IMR-90 (cell line): ENCODE results near the gene WBP1L. TPM values are rescaled to one million over a fixed set of nuclear protein-coding genes. Genes with fewer than 3 reads are reported as not detected.
A peak's percentile ranks its signal among the peaks of the same experiment; 100 is the strongest.

ENCODE experiments used
- ATAC-seq: fragments of 200-7000 bp; cut with Tn5 transposase; 2 replicates; pipeline ENCODE4 v1.9.1; 2020; ENCODE audit warnings: low read depth, mild to moderate bottlenecking, moderate library complexity
- BruUV-seq: library from RNA; stranded (reverse); fragments of 400-500 nt; replicated peaks from 2 replicates; lab custom pipeline; 2021; lab: Mats Ljungman, UMichigan
- CTCF ChIA-PET: fragments of 300-600 bp; formaldehyde crosslinking; extraction: SDS; loops from one replicate; lab custom pipeline; 2021; ENCODE audit warnings: antibody characterized with exemption; lab: Yijun Ruan, JAX
- POLR2A ChIA-PET: fragments of 300-600 bp; sonication (Branson Sonifier 250); formaldehyde crosslinking; loops from one replicate; lab custom pipeline; 2022; ENCODE audit warnings: antibody characterized with exemption; ENCODE audit not compliant: unreplicated experiment; lab: Charles Lee
- DNase-seq: peaks from one replicate; pipeline ENCODE4 v3.0.0; 2013
- H2AFZ ChIP-seq: replicated peaks from 2 replicates; pipeline ENCODE3; 2013; ENCODE audit warnings: low read length, mild to moderate bottlenecking; ENCODE audit not compliant: poor library complexity
- H2AK5ac ChIP-seq: 2 replicates; pipeline ENCODE4 v1.6.1; 2013; ENCODE audit warnings: low read depth, low read length, inconsistent platforms
- H2AK9ac ChIP-seq: replicated peaks from 2 replicates; pipeline ENCODE3; 2013; ENCODE audit warnings: mild to moderate bottlenecking, low read depth, low read length, moderate library complexity; ENCODE audit not compliant: poor library complexity
- H2BK120ac ChIP-seq: 2 replicates; pipeline ENCODE4 v1.6.1; 2013; ENCODE audit warnings: low read depth, low read length, inconsistent platforms
- H2BK15ac ChIP-seq: 3 replicates; pipeline ENCODE4 v1.6.1; 2013; ENCODE audit warnings: low read depth, low read length, inconsistent platforms
- H2BK20ac ChIP-seq: 2 replicates; pipeline ENCODE4 v1.6.1; 2013; ENCODE audit warnings: low read depth, mild to moderate bottlenecking, inconsistent platforms, low read length, moderate library complexity
- H2BK5ac ChIP-seq: 2 replicates; pipeline ENCODE4 v1.6.1; 2013; ENCODE audit warnings: mild to moderate bottlenecking, low read depth, low read length, inconsistent platforms; ENCODE audit not compliant: poor library complexity, severe bottlenecking
- H3K14ac ChIP-seq: replicated peaks from 2 replicates; pipeline ENCODE4 v1.6.1; 2013; ENCODE audit warnings: low read depth, low read length, inconsistent platforms
- H3K18ac ChIP-seq: 2 replicates; pipeline ENCODE4 v1.6.1; 2013; ENCODE audit warnings: low read depth, low read length, control low read depth
- H3K23ac ChIP-seq: 2 replicates; pipeline ENCODE4 v1.6.1; 2013; ENCODE audit warnings: low read depth, low read length, inconsistent platforms
- H3K27ac ChIP-seq: 2 replicates; pipeline ENCODE4 v1.5.1; 2013; ENCODE audit warnings: mild to moderate bottlenecking, control low read depth, low read length; ENCODE audit not compliant: insufficient read depth
- H3K27me3 ChIP-seq: 2 replicates; pipeline ENCODE4 v1.6.1; 2013; ENCODE audit warnings: low read length; ENCODE audit not compliant: control insufficient read depth, insufficient read depth
- H3K36me3 ChIP-seq: 2 replicates; pipeline ENCODE4 v1.6.1; 2013; ENCODE audit warnings: low read length, mixed read lengths; ENCODE audit not compliant: control insufficient read depth, insufficient read depth
- H3K4ac ChIP-seq: 2 replicates; pipeline ENCODE4 v1.6.1; 2013; ENCODE audit warnings: low read depth, low read length, inconsistent platforms
- H3K4me1 ChIP-seq: 2 replicates; pipeline ENCODE4 v1.6.1; 2013; ENCODE audit warnings: low read length, mixed read lengths; ENCODE audit not compliant: control insufficient read depth, insufficient read depth
- H3K4me2 ChIP-seq: 2 replicates; pipeline ENCODE4 v1.6.1; 2013; ENCODE audit warnings: low read depth, mild to moderate bottlenecking, control low read depth, low read length, moderate library complexity
- H3K4me3 ChIP-seq: 2 replicates; pipeline ENCODE4 v1.5.1; 2013; ENCODE audit warnings: low read depth, mild to moderate bottlenecking, control low read depth, low read length, moderate library complexity; ENCODE audit not compliant: insufficient read depth
- H3K56ac ChIP-seq: 2 replicates; pipeline ENCODE4 v1.6.1; 2013; ENCODE audit warnings: low read length, inconsistent platforms; ENCODE audit not compliant: insufficient read depth; ENCODE audit errors: extremely low read depth
- H3K79me1 ChIP-seq, 2 experiments: 2 replicates each; pipeline ENCODE4 v1.6.1; 2013; ENCODE audit warnings: low read length in 2 of 2, inconsistent platforms in 1 of 2, low read depth in 1 of 2
- H3K9ac ChIP-seq: 2 replicates; pipeline ENCODE4 v1.6.1; 2013; ENCODE audit warnings: low read depth, low read length, control low read depth
- H3K9me1 ChIP-seq: 2 replicates; pipeline ENCODE4 v1.6.1; 2013; ENCODE audit warnings: low read length, inconsistent platforms; ENCODE audit not compliant: insufficient read depth
- H3K9me3 ChIP-seq: 2 replicates; pipeline ENCODE4 v1.6.1; 2013; ENCODE audit warnings: low read length; ENCODE audit not compliant: control insufficient read depth, insufficient read depth
- H4K20me1 ChIP-seq: 2 replicates; pipeline ENCODE4 v1.6.1; 2013; ENCODE audit warnings: low read length, inconsistent platforms; ENCODE audit not compliant: insufficient read depth
- H4K5ac ChIP-seq: 2 replicates; pipeline ENCODE4 v1.6.1; 2013; ENCODE audit warnings: mild to moderate bottlenecking, low read depth, low read length, control low read depth
- H4K8ac ChIP-seq, 2 experiments: 2 replicates each; pipeline ENCODE4 v1.6.1; 2013; ENCODE audit warnings: low read depth in 2 of 2, low read length in 2 of 2, control low read depth in 1 of 2, inconsistent platforms in 1 of 2
- H4K91ac ChIP-seq: 2 replicates; pipeline ENCODE4 v1.6.1; 2013; ENCODE audit warnings: low read depth, low read length, inconsistent platforms; ENCODE audit not compliant: insufficient read depth
- CEBPB ChIP-seq: IDR thresholded peaks from 2 replicates; pipeline ENCODE4 v1.6.1; 2012; ENCODE audit warnings: low read depth, low read length, improper control_type of control experiment
- CHD1 ChIP-seq: IDR thresholded peaks from 2 replicates; pipeline ENCODE4 v1.6.1; 2012; ENCODE audit warnings: low read depth, low read length, improper control_type of control experiment
- CTCF ChIP-seq: conservative IDR thresholded peaks from 2 replicates; pipeline ENCODE4 v1.5.1; 2012; ENCODE audit warnings: mild to moderate bottlenecking, low read depth, low read length, improper control_type of control experiment
- ELK1 ChIP-seq: fragments of 150-350 bp; IDR thresholded peaks from 2 replicates; pipeline ENCODE4 v1.6.1; 2016; ENCODE audit warnings: low read depth, mild to moderate bottlenecking, low read length, moderate library complexity, borderline replicate concordance
- MAZ ChIP-seq: IDR thresholded peaks from 2 replicates; pipeline ENCODE4 v1.6.1; 2012; ENCODE audit warnings: low read depth, mild to moderate bottlenecking, low read length, improper control_type of control experiment, moderate library complexity, borderline replicate concordance
- MXI1 ChIP-seq: IDR thresholded peaks from 2 replicates; pipeline ENCODE4 v1.6.1; 2012; ENCODE audit warnings: low read depth, mild to moderate bottlenecking, low read length, moderate library complexity, borderline replicate concordance
- NFE2L2 ChIP-seq: fragments of 150-350 bp; IDR thresholded peaks from 2 replicates; pipeline ENCODE4 v1.6.1; 2016; ENCODE audit warnings: low read depth, mild to moderate bottlenecking, low read length
- POLR2A ChIP-seq: IDR thresholded peaks from 2 replicates; pipeline ENCODE4 v1.6.1; 2012; ENCODE audit warnings: mild to moderate bottlenecking, low read depth, low read length
- WGBS, 2 experiments: methylation state at CpG; one replicate each; pipeline versions ENCODE4 v1.1.5 to v1.1.7; 2013; ENCODE audit warnings: missing lambda C conversion rate in 2 of 2; ENCODE audit not compliant: insufficient read length in 1 of 2; ENCODE audit errors: extremely low coverage in 2 of 2; 5-methylcytosine and 5-hydroxymethylcytosine counted together
- dilution Hi-C: fragments of 300-500 bp; cut with HindIII; formaldehyde crosslinking; loops from one replicate; pipeline ENCODE4 v1.14.3; 2018; ENCODE audit warnings: low sequenced_read_pairs; ENCODE audit not compliant: unreplicated experiment
- in situ Hi-C: fragments of 300-500 bp; cut with MboI; formaldehyde crosslinking; loops from 3 replicates; pipeline ENCODE4 v1.14.3; 2019; ENCODE audit warnings: low sequenced_read_pairs, inconsistent platforms, mixed read lengths
- intact Hi-C: fragments of 100-400 bp; cut with micrococcal nuclease; formaldehyde crosslinking; loops from 2 replicates; pipeline ENCODE4 v1.10.0; 2022
- polyA plus RNA-seq, 3 experiments: library from polyadenylated mRNA; depleted of rRNA; stranded (reverse); fragments of >200 nt; gene quantifications; 2 replicates each; pipeline ENCODE4 v1.2.3, GENCODE V29; 2012; ENCODE audit warnings: low replicate concordance in 1 of 3
- total RNA-seq: library from RNA; depleted of rRNA; stranded (reverse); fragments of >200 nt; gene quantifications from 2 replicates; pipeline ENCODE4 v1.2.3, GENCODE V29; 2012

The WBP1L gene
- total and polyA plus RNA-seq, 2 of the 4 experiments (the other 2 are of a cell fraction) = 20.7 to 31.0 TPM

GRCh38 chr10:102800611-102801335 is 57.0 kb downstream of the WBP1L start:
- in situ Hi-C loops = no loop called here
- peak overlapping the region; percentile 48 for H2AK9ac ChIP-seq

More at GRCh38 chr10:102800611-102801335, 57.0 kb downstream of the WBP1L start:
- no peak overlapping the region for H2BK5ac ChIP-seq
- 100% methylated on average over 1 of the region's 10 CpGs; no CpG with 5 or more reads in 1 of the 2 experiments for WGBS, 2 experiments
- H3K9me3 ChIP-seq = no peaks in the 10 kb centered on the region; the same call in 1 of the 2 replicates
- ChIA-PET POLR2A (no interaction called here), CTCF (no interaction called here)
- intact Hi-C loops (loop anchor here (5.0 kb wide), 1 partner anchor 48 kb away; no protein-coding TSS in a partner anchor), dilution Hi-C loops (no loop called here)
- H3K9me1 ChIP-seq = peaks cover 25% of the 10 kb centered on the region
- no peak overlapping the region for H3K23ac ChIP-seq
- peaks cover 32% of the 10 kb centered on the region for H3K36me3 ChIP-seq
- H2BK120ac ChIP-seq = no peak overlapping the region
- H3K4me2 ChIP-seq = no peak overlapping the region
- H3K27ac ChIP-seq = no peak overlapping the region
- peaks cover 35% of the 10 kb centered on the region for H4K20me1 ChIP-seq
- H3K9ac ChIP-seq = no peak overlapping the region
- H4K5ac ChIP-seq = no peak overlapping the region
- DNase-seq = no peak
- peak overlapping the region; percentile 28; the same call in 1 of the 2 replicates for H2BK20ac ChIP-seq
- TF ChIP-seq POLR2A = no peak
- no peak for TF ChIP-seq ELK1
- no peak for TF ChIP-seq MAZ
- TF ChIP-seq CHD1 = no peak
- no peak for TF ChIP-seq NFE2L2
- TF ChIP-seq MXI1 = no peak
- no peak for TF ChIP-seq CEBPB
- TF ChIP-seq CTCF = no peak
- H4K91ac ChIP-seq = no peak overlapping the region
- no peak overlapping the region for H2AFZ ChIP-seq
- no peak overlapping the region; the same call in 2 of the 3 replicates for H2BK15ac ChIP-seq
- no peak for ATAC-seq
- peaks cover 18 to 41% of the 10 kb centered on the region in 2 experiments for H3K79me1 ChIP-seq
- H2AK5ac ChIP-seq = no peak overlapping the region
- H4K8ac ChIP-seq = no peak overlapping the region
- no peaks in the 10 kb centered on the region for H3K27me3 ChIP-seq
- BruUV-seq = no TSS peak
- H3K56ac ChIP-seq = no peak overlapping the region
- no peak overlapping the region for H3K4me3 ChIP-seq
- no peak overlapping the region for H3K14ac ChIP-seq
- H3K4ac ChIP-seq = no peak overlapping the region
- peaks cover 19% of the 10 kb centered on the region for H3K4me1 ChIP-seq
- no peak overlapping the region for H3K18ac ChIP-seq
